Measurements from ENCODE around the gene ANKMY1.

Gene ANKMY1, protein sequence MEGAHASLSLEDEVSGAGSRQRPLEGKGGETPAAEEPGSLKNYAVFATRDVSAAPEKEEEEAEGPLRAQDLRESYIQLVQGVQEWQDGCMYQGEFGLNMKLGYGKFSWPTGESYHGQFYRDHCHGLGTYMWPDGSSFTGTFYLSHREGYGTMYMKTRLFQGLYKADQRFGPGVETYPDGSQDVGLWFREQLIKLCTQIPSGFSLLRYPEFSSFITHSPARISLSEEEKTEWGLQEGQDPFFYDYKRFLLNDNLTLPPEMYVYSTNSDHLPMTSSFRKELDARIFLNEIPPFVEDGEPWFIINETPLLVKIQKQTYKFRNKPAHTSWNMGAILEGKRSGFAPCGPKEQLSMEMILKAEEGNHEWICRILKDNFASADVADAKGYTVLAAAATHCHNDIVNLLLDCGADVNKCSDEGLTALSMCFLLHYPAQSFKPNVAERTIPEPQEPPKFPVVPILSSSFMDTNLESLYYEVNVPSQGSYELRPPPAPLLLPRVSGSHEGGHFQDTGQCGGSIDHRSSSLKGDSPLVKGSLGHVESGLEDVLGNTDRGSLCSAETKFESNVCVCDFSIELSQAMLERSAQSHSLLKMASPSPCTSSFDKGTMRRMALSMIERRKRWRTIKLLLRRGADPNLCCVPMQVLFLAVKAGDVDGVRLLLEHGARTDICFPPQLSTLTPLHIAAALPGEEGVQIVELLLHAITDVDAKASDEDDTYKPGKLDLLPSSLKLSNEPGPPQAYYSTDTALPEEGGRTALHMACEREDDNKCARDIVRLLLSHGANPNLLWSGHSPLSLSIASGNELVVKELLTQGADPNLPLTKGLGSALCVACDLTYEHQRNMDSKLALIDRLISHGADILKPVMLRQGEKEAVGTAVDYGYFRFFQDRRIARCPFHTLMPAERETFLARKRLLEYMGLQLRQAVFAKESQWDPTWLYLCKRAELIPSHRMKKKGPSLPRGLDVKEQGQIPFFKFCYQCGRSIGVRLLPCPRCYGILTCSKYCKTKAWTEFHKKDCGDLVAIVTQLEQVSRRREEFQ

DNA sequence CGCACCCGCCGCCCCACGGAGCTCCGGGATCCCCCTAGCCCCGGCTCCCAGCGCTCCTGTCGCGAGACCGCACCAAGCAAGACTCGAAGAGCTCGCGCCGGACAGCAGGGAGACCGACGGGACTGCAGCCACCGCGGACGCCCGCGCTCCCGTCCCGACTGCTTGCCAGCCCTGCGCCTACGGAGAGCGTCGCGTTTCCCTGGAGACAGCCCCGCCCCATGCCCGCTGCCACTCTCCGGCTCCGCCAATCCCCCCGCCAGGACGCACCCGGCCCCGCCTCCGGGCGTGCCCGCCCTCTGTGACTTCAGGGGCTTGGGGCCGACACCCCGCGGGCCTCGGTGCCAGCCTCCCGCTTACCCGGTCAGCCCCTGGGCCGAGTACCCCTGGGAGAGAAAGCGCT, at the start of gene ANKMY1:
Gene ANKMY1 (minus strand): TSS at position 181 of the 400 bp plus-strand sequence. CDS start 653 bp downstream, outside the sequence.
- DNase-seq: peak; percentile 65

- DNase-seq: no peak
These were observed 48.3 kb upstream of the ANKMY1 start for GRCh38 chr2:240605867-240606743.

- DNase-seq: no peak
These were observed 47.3 kb upstream of the ANKMY1 start for GRCh38 chr2:240604939-240605716.

DNA sequence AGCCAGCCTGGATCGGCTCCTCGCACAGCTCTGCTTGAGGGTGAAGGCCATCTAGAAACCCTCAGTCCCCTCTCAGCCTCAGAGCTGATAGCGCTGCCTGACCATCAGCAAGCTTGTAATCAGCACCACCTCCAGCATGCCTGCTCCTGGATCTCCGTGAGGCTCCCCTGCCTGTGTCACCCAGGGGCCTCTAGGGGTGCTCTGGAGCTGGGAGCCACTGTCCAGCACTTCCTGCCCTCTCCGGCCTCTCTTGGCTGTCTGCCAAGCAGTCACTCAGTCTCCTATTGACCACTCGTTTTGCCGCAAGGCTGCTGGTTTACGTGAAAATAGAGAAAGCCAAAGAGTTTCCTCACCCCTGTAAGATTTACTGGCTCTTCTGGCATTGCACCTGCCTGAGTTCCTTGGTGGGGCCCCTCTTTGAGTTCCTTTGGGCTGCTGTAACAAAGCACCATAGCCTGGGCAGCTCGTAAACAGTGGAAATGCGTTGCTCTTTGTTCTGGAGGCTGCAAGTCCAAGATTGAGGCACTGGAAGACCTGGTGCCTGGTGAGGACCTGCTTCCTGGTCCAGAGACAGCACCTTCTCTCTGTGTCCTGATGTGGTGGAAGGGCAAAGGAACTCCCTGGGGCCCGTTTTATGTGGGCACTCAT, 46.6 kb upstream of the ANKMY1 start:
- no peak for DNase-seq

DNA sequence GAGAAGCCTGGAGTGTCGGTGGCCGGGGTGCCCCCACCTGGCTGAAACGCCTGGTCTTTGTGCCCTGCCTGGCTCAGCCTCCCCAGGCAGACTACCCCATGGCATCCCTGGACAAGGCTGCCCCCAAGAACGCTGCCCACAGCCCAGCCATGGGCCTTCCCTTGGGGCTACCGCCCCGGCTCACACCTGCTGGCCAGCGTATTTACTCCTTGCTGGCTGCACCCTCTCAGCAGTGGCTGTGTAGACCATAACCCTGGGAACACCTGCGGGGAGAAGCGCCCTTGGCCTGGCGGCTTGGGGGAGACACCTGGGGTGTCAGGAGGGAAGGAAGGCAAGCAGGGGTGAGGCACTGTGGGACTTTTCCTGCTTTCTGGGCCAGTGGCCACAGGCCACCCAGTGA, 46.1 kb upstream of the ANKMY1 start:
- no peak for DNase-seq

DNA sequence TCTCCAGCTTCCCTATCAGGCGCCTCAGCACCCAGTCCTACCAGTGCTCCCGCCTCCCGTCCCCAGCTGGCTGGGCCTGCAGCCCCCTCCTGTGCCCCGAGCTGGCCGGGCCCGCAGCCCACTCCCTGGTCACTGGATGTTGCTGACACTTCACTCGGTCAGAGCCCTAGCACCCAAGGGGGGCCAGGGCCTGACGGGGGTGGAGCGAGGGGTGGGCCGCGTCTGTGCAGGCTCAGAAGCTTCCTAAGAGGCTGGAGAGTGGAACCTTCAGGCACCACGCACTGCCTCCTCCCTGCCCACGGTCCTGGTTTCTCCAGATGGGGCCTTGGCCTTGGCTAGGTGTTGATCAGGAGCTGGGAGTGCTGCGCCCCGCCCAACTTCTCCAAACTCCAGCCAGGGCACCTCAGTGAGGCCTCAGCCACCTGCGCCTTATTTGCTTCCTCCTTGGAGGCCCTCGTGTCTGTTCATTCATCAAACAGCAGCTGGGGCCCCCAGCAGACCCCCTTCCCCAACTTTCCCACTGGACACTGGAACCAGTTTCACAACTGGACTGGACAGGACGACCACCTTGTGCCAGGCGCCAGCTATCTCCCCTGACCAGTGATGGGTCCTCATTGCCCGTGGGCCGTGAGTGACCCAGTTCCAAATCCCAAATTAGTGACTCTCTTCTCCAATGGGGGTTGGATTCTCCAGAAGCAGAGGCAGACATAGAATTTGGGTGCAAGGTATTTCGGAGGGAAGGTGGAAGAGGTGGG, 45.5 kb upstream of the ANKMY1 start:
- no peak for DNase-seq

- DNase-seq: no peak
These were observed 44.7 kb upstream of the ANKMY1 start for GRCh38 chr2:240602266-240603050.

GRCh38 chr2:240601831-240602160, 44.0 kb upstream of the ANKMY1 start:
- no peak for DNase-seq

- DNase-seq: no peak
These were observed 43.5 kb upstream of the ANKMY1 start for GRCh38 chr2:240601061-240601830.

GRCh38 chr2:240600451-240600961, 42.7 kb upstream of the ANKMY1 start:
- DNase-seq: no peak

DNA sequence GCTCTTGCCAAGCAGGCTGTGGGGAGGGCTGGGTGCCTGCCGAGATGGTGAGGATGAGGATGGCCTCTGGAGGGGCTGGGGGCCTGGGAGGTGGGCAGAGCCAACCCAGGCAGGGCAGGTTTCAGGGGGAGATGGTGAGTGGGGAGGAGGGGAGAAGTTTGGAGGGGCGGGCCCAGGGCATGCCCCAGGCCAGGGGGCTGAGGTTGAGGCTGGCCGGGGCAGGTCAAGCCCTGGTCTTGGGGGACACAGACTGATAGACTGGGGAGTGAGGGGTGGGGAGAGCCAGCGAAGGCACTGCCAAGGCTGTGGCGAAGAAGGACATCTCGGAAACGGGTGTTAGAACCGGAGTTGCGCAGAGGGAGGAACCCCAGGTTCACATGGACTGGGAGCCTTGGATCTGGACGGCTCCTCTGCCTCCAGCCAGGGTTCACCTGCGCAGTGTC, 41.4 kb upstream of the ANKMY1 start:
- no peak for DNase-seq

- DNase-seq: no peak
These were observed 40.6 kb upstream of the ANKMY1 start for GRCh38 chr2:240598311-240598911.

DNA sequence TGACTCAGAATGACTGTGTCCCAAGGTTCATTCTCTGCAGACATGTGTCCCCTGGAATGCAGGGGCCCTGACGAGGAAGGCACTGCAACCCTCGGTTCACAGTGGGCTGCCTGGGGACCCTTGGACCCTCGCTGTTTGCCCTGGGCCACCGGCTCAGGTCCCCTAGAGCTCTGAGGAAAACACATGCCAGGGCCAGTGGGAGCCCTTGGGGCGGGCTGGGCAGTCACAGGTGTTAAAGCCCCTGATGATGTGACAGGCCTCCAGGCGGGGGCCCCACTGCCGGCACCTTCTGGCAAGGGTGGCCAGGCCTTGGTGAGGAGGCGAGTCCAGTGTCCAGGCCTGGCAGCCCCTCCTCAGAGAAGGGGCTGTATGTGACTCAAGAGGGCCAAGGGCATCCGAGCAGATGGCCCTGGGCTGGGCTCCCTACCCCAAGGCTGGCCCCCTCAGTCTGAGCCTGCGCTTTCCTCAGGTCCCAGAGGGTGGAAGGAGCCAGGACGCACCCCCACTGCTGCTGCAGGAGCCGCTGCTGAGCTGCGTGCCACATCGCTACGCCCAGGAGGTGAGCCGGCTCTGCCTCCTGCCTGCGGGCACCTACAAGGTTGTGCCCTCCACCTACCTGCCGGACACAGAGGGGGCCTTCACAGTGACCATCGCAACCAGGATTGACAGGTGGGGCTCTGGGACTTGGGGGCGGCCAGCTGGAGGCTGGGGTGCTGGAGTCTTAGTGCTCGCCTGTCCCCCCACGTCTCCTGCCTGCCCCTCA, 39.8 kb upstream of the ANKMY1 start:
- DNase-seq: no peak

DNA sequence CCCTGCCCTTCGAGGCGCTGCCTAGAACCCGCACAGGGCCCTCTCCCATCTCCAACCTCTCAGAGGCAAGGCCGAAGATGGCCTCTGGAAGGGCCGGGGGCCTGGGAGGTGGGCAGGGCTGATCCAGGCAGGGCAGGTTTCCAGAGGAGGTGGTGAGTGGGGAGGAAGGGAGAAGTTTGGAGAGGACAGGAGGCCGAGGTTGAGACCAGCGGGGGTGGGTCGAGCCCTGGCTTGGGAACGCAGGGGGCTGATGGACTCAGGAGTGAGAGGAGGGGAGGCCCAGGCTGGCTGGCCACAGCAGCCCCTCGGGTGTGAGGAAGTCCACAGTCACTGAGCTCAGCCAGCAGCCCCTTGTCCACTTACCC, 39.2 kb upstream of the ANKMY1 start:
- no peak for DNase-seq

GRCh38 chr2:240596491-240596931, 38.7 kb upstream of the ANKMY1 start:
- no peak for DNase-seq

DNA sequence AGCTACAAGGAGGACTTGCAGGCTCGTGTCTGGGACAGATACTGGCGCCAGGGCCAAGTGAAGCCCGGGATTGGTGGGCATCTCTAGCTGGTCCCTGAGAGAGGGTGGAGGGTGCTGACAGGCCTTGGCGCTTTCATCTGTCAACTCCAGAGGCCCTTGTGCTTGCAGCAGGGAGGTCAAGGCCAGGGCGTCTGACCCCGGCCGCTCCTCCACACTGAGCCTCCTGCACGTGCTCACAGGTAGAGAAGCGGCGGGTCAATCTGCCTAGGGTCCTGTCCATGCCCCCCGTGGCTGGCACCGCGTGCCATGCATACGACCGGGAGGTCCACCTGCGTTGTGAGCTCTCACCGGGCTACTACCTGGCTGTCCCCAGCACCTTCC, 38.3 kb upstream of the ANKMY1 start:
- no peak for DNase-seq

GRCh38 chr2:240595381-240596079, 37.7 kb upstream of the ANKMY1 start:
- DNase-seq: no peak

Data from activated CD4-positive, alpha-beta T cell treated with anti-CD3 and anti-CD28 coated beads, Interleukin-2, amount 50 U/mL, for 1 hour (primary cell).